ENCODE results near the gene KDM5C.
"Not testable (repeated sequence)": the region's sequence is repeated elsewhere in the genome, so short reads cannot be mapped to it uniquely, and the experiment has no call there.

KDM5C gene

DNA sequence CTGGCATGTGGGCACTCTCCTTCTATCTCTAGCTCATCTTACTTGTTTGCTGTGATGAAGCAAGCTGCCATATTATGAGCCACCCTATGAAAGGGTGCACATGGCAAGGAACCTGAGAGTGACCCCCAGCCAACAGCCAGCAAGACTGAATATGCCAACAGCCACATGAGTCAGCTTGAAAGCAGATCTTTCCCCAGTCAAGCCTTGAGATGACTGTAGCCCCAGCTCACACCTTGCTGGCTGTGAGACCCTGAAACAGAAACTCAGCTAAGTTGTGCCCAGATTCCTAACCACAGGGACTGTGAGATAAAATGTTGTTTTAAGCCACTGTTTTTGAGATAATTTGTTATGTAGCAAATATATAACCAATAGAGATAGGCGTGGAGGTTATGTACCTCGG, 36.2 kb downstream of the KDM5C start:
- no peak for DNase-seq

DNA sequence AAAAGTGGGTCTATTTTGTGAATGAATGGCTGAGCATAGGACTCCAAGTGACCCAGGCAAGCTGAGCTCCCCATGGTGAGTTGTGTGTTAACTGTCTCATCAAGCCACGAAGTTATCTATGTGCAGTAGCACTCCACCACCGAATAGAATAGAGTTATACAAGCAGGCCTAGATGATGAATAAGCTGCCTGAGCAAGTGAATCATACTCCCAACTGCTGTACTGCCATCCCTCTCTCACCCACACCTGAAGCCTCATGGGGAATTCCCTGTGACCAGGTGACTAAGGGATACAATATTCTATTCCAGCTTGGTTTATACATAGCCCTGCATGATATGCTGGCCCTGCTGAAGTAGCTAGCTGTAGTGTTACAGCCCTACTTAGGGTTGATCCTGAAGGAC, 38.7 kb downstream of the KDM5C start:
- no peak for DNase-seq

DNA sequence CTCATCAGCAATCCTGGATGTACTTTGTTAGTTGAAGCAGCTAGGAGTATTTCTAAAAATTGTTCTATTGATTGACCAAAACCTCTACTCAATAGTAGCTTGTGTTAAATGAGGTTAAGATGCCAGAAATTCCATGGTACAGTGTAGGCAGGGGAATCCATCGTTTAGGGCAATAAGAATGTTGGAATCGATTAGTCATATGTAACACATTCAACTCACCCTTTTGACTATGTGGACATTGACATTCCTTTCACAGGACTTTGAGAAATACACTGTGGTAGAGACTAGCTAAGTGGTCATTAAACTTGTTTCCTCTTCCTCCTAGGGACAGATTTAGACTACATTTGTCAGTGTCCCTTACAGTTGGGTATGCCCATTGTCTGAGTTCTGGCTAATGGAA, 40.2 kb downstream of the KDM5C start:
- DNase-seq, result no peak

DNA sequence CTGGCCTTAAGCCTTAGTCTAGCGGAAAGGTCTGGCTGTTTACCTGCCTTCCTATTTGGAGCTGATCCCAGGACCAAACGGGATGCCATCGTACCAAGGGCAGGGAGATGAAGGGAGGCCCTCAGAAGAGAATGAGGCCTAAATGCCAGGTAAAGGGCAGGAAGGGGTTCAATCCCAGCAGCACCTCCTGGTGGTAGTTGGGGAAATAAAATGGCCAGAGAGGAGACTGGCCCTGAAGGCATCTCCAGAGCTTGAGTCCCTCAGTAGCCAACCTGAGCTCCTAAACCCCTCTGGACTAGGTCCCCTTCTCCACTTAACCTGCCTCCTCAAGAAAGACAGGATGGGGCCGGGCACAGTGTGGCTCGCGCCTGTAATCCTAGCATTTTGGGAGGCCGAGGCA, 53.7 kb downstream of the KDM5C start:
- DNase-seq, result no peak

DNA sequence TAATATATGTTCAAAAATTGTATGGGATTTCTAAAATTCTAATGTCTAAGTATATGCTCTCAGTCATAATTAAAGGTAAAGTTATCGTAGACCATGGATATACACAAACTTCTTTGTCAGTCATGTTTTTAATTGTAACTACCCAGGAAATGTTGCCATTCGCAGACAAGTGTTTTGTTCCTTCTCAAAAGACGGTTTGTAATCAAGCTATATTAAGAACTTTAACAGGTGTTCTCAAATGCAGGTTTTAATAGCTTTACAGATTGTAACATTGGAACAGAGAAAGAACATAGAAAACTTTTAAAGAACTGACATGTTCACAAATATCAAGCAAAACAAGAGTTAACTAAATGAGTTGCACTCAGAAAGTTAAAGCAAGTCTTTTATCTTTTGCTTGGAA, 58.9 kb downstream of the KDM5C start:
- no peak for DNase-seq

DNA sequence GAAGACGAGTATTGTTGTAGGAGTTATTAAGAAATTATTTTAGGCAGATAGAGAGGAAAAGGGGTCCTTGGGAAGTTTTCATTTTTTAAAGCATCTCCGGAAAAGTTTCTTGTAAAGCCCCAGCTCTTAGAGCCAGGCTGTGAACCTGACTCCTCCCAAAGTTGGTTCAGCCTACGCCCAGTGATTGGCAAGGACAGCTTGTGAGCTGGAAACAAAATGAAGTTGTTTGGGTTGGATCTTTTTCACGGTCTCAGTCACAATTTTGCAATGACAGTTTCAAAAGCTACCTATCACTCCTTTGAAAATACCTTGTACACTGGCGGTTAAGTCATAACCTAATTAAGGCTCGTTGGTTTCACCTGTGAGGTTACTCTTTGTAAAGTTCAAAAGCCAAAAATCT, 60.4 kb downstream of the KDM5C start:
- not testable (repeated sequence) for DNase-seq

DNA sequence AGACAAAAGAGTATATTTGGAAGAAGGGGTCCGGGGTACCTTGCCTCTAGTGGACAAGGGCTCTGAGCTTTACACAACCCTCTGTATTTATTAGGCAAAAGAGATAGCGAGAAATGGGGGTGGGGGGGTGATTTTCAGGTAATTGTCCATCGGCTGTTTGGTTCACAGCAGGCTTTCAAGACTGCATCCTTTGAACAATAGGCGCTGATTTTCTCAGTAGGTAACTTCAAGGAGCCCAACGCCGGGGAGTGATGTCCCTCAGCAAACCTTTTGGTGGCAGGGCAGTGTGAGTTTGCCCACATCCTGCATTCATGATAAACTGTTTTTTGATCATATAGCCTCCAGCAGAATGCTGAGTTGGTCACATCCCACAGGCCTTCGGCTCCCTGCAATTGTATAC, 61.6 kb downstream of the KDM5C start:
- no peak for DNase-seq

DNA sequence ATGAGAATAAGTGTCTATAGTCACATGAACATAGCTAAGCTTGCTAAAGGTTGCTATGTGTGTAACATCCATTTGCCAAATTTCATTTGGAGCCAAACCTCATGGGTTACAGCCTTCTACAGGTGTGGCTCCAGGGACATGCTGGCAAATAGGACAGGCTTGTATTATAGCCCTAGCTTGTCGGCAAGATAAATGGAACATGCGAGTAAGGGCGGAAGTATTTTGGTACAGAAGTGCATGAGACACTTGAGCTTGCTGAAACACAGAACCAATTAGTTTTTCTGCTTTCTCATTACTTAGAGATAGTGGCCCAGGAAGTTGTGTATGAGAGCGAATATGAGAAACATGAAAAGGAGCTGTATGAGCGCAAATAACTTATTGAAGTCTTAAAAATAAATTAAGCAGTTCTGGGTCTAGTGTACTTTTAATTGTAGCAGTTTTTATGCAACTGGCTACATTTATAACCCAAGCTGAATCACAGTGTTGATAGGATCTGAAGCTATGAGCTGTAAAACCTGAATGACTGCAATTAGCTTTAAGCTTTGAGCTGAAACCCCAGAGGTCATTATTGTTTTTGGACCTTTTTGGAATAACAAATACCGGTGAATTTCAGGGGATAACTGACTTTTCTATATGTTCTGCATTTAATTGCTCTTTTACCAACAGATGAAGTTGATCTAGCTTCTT, 64.6 kb downstream of the KDM5C start:
- DNase-seq, result no peak

DNA sequence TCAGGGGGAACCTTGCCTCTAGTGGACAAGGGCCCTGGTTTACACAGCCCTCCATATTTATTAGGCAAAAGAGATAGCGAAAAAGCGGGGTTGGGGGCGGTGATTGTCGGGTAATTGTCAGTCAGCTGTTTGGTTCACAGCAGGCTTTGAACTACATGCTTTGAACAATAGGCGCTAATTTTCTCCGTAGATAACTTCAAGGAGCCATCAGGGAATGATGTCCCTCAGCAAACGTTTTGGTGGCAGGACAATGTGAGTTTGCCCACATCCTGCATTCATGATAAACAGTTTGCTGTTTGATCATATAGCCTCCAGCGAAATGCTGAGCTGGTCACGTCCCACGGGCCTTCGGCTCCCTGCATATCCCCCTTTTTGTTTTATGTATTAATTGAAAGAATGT, 65.8 kb downstream of the KDM5C start:
- DNase-seq, result no peak

DNA sequence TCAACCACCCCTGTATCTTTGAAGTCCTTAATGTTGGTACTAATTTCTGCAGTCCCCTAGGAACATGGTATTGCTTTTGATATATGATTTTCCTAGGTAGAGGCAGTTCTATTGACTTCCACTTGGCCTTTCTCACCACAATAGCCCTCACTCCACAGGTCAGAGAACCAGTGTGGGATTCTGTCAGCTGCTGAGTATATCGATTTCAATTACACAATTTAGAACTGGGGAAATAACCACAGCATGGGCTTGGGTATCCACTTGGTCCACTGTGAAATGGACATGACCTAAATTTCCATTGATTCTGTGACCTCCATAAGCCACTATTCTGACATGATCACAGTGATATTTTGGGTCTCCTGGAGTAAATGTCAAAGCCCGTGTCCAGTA, 68.8 kb downstream of the KDM5C start:
- no peak for DNase-seq

DNA sequence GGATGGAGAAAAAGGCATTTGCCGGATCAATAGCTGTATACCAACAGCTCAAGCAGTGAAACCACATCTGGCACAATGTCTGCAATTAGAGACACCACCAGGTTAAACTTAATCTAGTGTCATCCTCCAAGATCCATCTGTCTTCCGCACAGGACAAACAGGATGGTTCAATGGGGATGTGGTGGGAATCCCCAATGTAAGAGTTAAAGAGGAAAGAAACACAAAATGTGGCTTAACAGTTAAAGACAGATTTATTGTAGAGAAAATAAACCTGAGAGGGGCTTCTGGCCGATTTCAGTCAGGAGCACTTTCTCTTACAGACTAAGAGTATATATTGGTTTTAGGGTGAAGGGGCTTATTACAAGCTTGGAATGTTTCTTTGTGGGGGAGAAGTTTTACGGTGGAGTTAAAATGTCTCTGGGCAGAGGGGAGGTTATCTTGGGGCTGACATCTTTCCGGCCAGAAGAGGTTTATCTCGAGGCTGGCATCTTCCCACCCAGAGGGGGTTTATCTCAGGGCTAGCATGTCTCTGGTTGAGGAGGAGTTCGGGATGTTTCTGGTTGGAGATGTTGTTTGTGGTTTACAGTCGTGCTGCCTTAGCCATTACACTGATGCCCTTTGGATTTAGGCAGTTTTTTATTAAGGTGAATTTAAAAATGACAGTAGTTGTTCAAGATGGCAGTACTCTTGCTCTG, 69.3 kb downstream of the KDM5C start:
- no peak for DNase-seq

DNA sequence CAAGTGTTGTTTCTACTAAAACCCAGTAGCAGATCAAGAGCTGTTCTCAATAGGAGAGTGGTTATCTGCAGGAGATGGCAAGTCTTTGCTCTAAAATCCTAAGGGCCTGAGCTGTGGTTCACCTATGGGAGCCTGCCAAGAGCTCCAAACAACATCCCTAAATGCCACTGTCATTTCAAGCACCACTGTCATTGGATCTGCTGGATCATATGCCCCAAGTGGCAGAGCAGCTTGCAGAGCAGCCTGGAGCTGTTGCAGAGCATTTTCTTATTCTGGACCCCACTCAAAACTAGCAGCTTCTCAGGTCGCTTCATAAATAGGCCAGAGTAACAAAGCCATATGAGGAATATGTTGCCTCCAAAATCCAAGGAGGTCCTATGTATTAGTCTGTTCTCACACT, 71.4 kb downstream of the KDM5C start:
- no peak for DNase-seq

Data from activated gamma-delta T cell treated with Interleukin-2 at 50 U/mL for 16 hours (primary cell).